GM23248 (cell line): Measurements from ENCODE around the gene SCG5.
"Not testable (repeated sequence)": the region's sequence is repeated elsewhere in the genome, so short reads cannot be mapped to it uniquely, and the experiment has no call there.

Source experiments
- EZH2 ChIP-seq: fragments of 200-600 bp; sonication (generic); IDR thresholded peaks from 2 replicates; pipeline ENCODE4 v1.6.1; 2018; ENCODE audit warnings: antibody characterized with exemption, mild to moderate bottlenecking; ENCODE audit not compliant: insufficient read depth, poor library complexity, severe bottlenecking
- EZH2phosphoT487 ChIP-seq: fragments of 200-600 bp; sonication (generic); IDR thresholded peaks from 2 replicates; pipeline ENCODE4 v1.6.1; 2018; ENCODE audit warnings: antibody characterized with exemption, moderate library complexity, mild to moderate bottlenecking, low read depth; ENCODE audit not compliant: insufficient read depth

- not testable (repeated sequence) for TF ChIP-seq EZH2, EZH2phosphoT487
Observed at GRCh38 chr15:32615871-32616426, 25.6 kb upstream of the SCG5 start.
